Panc1 (cell line): Measurements from ENCODE around the gene SPATA31D1. TPM values are rescaled to one million over a fixed set of nuclear protein-coding genes. Genes with fewer than 3 reads are reported as not detected.

ENCODE experiments used
- ATAC-seq: fragments of 200-7000 bp; cut with Tn5 transposase; 2 replicates; pipeline ENCODE4 v1.9.1; 2020; ENCODE audit warnings: mild to moderate bottlenecking, moderate library complexity
- BruUV-seq: library from RNA; stranded (reverse); fragments of 400-500 nt; replicated peaks from 2 replicates; lab custom pipeline; 2021; lab: Mats Ljungman, UMichigan
- CTCF ChIA-PET: fragments of 300-600 bp; sonication (Branson Sonifier 250); formaldehyde crosslinking; loops from one replicate; lab custom pipeline; 2022; ENCODE audit warnings: antibody characterized with exemption; lab: Charles Lee
- POLR2A ChIA-PET: fragments of 300-600 bp; sonication (Branson Sonifier 250); formaldehyde crosslinking; loops from one replicate; lab custom pipeline; 2022; ENCODE audit warnings: antibody characterized with exemption; lab: Charles Lee
- DNase-seq: peaks from one replicate; pipeline ENCODE4 v3.0.0-alpha.2; 2010; ENCODE audit warnings: low read depth, low spot score
- H3K27ac ChIP-seq: 2 replicates; pipeline ENCODE4 v1.5.1; 2011; ENCODE audit warnings: mild to moderate bottlenecking, low read length, inconsistent platforms
- H3K27me3 ChIP-seq: fragments of 200-500 bp; sonication (Bioruptor generic); 2 replicates; pipeline ENCODE4 v1.6.0; 2014; ENCODE audit warnings: low read length, inconsistent platforms; ENCODE audit not compliant: control insufficient read depth, insufficient read depth
- H3K36me3 ChIP-seq: fragments of 200-500 bp; sonication (Bioruptor generic); 2 replicates; pipeline ENCODE4 v1.5.1; 2014; ENCODE audit warnings: inconsistent platforms, mild to moderate bottlenecking, low read length, moderate library complexity; ENCODE audit not compliant: control insufficient read depth, insufficient read depth
- H3K4me1 ChIP-seq: 2 replicates; pipeline ENCODE4 v1.5.1; 2011; ENCODE audit warnings: inconsistent platforms, mild to moderate bottlenecking, low read length, moderate library complexity; ENCODE audit not compliant: control insufficient read depth, insufficient read depth
- H3K4me3 ChIP-seq, 2 experiments: 2 replicates each; pipeline ENCODE4 v1.5.1; 2011 to 2012; ENCODE audit warnings: low read depth in 2 of 2, low read length in 2 of 2, mild to moderate bottlenecking in 2 of 2, inconsistent platforms in 1 of 2, moderate library complexity in 1 of 2
- H3K9me3 ChIP-seq: fragments of 200-500 bp; sonication (Bioruptor generic); 2 replicates; pipeline ENCODE4 v1.5.1; 2014; ENCODE audit warnings: low read depth, mild to moderate bottlenecking, inconsistent platforms, low read length, moderate library complexity; ENCODE audit not compliant: control insufficient read depth, insufficient read depth
- POLR2AphosphoS5 ChIP-seq: IDR thresholded peaks from 2 replicates; pipeline ENCODE4 v1.6.1; 2012; ENCODE audit warnings: mild to moderate bottlenecking, low read depth, low read length, moderate library complexity
- SIN3A ChIP-seq: IDR thresholded peaks from 2 replicates; pipeline ENCODE4 v1.6.1; 2012; ENCODE audit warnings: low read depth, mild to moderate bottlenecking, low read length, moderate library complexity, borderline replicate concordance; ENCODE audit not compliant: insufficient read depth
- TCF7L2 ChIP-seq: IDR thresholded peaks from 2 replicates; pipeline ENCODE4 v1.6.1; 2011; ENCODE audit warnings: mild to moderate bottlenecking, low read depth, low read length, inconsistent platforms
- in situ Hi-C: cut with HindIII; loops from 2 replicates; pipeline ENCODE4 v1.10.0; 2016; ENCODE audit warnings: low sequenced_read_pairs, low pct_unique_long_range_greater_than_20kb
- intact Hi-C: fragments of 100-400 bp; cut with micrococcal nuclease; formaldehyde crosslinking; loops from one replicate; pipeline ENCODE4 v1.10.0; 2022; ENCODE audit not compliant: unreplicated experiment
- total RNA-seq: library from RNA; stranded (reverse); gene quantifications from one replicate; pipeline ENCODE4 v1.2.1, GENCODE V29; 2021; ENCODE audit not compliant: unreplicated experiment
- TF ChIP-seq, protein P1 (sequence below): fragments of 450-650 bp; IDR thresholded peaks from 2 replicates; pipeline ENCODE4 v1.5.1; 2017; ENCODE audit warnings: mild to moderate bottlenecking
- TF ChIP-seq, protein P2 (sequence below), 2 experiments: IDR thresholded peaks; 2 replicates each; pipeline ENCODE4 v1.6.1; 2011 to 2012; ENCODE audit warnings: low read depth in 2 of 2, control low read depth in 1 of 2, low read length in 1 of 2, mild to moderate bottlenecking in 1 of 2, moderate library complexity in 1 of 2; ENCODE audit not compliant: insufficient read depth in 1 of 2

Gene SPATA31D1
- total RNA-seq, 1 experiment from 2014 or later, result not detected

- Histone ChIP-seq H3K4me1 (no peaks in the 10 kb centered on the region), H3K9me3 (no peaks in the 10 kb centered on the region), H3K27ac (no peak overlapping the region), H3K4me3 (no peak overlapping the region), H3K27me3 (no peaks in the 10 kb centered on the region), H3K36me3 (no peaks in the 10 kb centered on the region)
- ATAC-seq (no peak), DNase-seq (no peak)
- POLR2A ChIA-PET, result no interaction called here
- BruUV-seq, result no TSS peak
- CTCF ChIA-PET, result no interaction called here
- TF ChIP-seq, protein P1, sequence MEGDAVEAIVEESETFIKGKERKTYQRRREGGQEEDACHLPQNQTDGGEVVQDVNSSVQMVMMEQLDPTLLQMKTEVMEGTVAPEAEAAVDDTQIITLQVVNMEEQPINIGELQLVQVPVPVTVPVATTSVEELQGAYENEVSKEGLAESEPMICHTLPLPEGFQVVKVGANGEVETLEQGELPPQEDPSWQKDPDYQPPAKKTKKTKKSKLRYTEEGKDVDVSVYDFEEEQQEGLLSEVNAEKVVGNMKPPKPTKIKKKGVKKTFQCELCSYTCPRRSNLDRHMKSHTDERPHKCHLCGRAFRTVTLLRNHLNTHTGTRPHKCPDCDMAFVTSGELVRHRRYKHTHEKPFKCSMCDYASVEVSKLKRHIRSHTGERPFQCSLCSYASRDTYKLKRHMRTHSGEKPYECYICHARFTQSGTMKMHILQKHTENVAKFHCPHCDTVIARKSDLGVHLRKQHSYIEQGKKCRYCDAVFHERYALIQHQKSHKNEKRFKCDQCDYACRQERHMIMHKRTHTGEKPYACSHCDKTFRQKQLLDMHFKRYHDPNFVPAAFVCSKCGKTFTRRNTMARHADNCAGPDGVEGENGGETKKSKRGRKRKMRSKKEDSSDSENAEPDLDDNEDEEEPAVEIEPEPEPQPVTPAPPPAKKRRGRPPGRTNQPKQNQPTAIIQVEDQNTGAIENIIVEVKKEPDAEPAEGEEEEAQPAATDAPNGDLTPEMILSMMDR, result no peak
- TF ChIP-seq SIN3A (no peak), POLR2AphosphoS5 (no peak), TCF7L2 (no peak)
- TF ChIP-seq, protein P2, sequence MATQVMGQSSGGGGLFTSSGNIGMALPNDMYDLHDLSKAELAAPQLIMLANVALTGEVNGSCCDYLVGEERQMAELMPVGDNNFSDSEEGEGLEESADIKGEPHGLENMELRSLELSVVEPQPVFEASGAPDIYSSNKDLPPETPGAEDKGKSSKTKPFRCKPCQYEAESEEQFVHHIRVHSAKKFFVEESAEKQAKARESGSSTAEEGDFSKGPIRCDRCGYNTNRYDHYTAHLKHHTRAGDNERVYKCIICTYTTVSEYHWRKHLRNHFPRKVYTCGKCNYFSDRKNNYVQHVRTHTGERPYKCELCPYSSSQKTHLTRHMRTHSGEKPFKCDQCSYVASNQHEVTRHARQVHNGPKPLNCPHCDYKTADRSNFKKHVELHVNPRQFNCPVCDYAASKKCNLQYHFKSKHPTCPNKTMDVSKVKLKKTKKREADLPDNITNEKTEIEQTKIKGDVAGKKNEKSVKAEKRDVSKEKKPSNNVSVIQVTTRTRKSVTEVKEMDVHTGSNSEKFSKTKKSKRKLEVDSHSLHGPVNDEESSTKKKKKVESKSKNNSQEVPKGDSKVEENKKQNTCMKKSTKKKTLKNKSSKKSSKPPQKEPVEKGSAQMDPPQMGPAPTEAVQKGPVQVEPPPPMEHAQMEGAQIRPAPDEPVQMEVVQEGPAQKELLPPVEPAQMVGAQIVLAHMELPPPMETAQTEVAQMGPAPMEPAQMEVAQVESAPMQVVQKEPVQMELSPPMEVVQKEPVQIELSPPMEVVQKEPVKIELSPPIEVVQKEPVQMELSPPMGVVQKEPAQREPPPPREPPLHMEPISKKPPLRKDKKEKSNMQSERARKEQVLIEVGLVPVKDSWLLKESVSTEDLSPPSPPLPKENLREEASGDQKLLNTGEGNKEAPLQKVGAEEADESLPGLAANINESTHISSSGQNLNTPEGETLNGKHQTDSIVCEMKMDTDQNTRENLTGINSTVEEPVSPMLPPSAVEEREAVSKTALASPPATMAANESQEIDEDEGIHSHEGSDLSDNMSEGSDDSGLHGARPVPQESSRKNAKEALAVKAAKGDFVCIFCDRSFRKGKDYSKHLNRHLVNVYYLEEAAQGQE (IDR thresholded peaks at IDR 0.05; ENCODE audit: insufficient read depth in 1 of 2, low read depth in 2 of 2, low read length in 1 of 2), result no peak
- intact Hi-C loops (loop anchor here (10.0 kb wide), 1 partner anchor 296 kb away; the partner anchor contains the start of gene TLE1), in situ Hi-C loops (no loop called here)
Measured at GRCh38 chr9:81980568-81980967, 8.0 kb upstream of the SPATA31D1 start.

- H3K4me1 ChIP-seq, result no peaks in the 10 kb centered on the region
- POLR2A ChIA-PET, result no interaction called here
- TF ChIP-seq SIN3A, result no peak
- TF ChIP-seq, protein P1, result no peak
- H3K36me3 ChIP-seq, result no peaks in the 10 kb centered on the region
- DNase-seq, result no peak
- no peak for ATAC-seq
- no peaks in the 10 kb centered on the region for H3K9me3 ChIP-seq
- BruUV-seq, result no TSS peak
- H3K27me3 ChIP-seq, result no peaks in the 10 kb centered on the region
- intact Hi-C loops (loop anchor here (10.0 kb wide), 1 partner anchor 297 kb away; the partner anchor contains the start of gene TLE1), in situ Hi-C loops (no loop called here)
- H3K27ac ChIP-seq, result no peak overlapping the region
- no peak overlapping the region for H3K4me3 ChIP-seq
- CTCF ChIA-PET, result no interaction called here
Measured at GRCh38 chr9:81981883-81982282, 6.7 kb upstream of the SPATA31D1 start.
